SH-SY5Y (cell line): ENCODE data around the gene CD276.

Experiments used
- GATA2 ChIP-seq: IDR thresholded peaks from 2 replicates; pipeline ENCODE4 v1.6.1; 2011; ENCODE audit warnings: mild to moderate bottlenecking, low read depth, low read length
- GATA3 ChIP-seq: IDR thresholded peaks from 2 replicates; pipeline ENCODE4 v1.6.1; 2011; ENCODE audit warnings: low read depth, mild to moderate bottlenecking, low read length, moderate library complexity

- no peak for TF ChIP-seq GATA2
- TF ChIP-seq GATA3: no peak
These were observed 4.2 kb upstream of the CD276 start for GRCh38 chr15:73679964-73680363.
